Lung (tissue), 12 donors: ENCODE results near the gene GRIK1. TPM values are rescaled to one million over a fixed set of nuclear protein-coding genes. Genes with fewer than 3 reads are reported as not detected.

Experiments
- ATAC-seq: fragments of 200-7000 bp; cut with Tn5 transposase; one replicate; pipeline ENCODE4 v1.9.1; 2020; ENCODE audit warnings: moderate number of reproducible peaks; ENCODE audit not compliant: insufficient read depth, low FRiP score
- DNase-seq, 3 donors: peaks; one replicate each; pipeline ENCODE4 v3.0.0-alpha.2; 2013 to 2017
- H3K27ac ChIP-seq, 2 donors: one replicate each; pipeline ENCODE4 v1.5.1; 2013; ENCODE audit warnings: mild to moderate bottlenecking in 2 of 2, moderate library complexity in 2 of 2, control low read depth in 1 of 2, inconsistent platforms in 1 of 2, low read depth in 1 of 2, low read length in 1 of 2
- H3K27me3 ChIP-seq, 3 donors: one replicate each; pipeline ENCODE4 v1.5.1; 2013; ENCODE audit warnings: low read length in 2 of 3; ENCODE audit not compliant: control insufficient read depth in 3 of 3, insufficient read depth in 3 of 3
- H3K36me3 ChIP-seq, 4 donors: one replicate each; pipeline ENCODE4 v1.5.1; 2013; ENCODE audit warnings: low read length in 4 of 4, mild to moderate bottlenecking in 1 of 4, moderate library complexity in 1 of 4; ENCODE audit not compliant: control insufficient read depth in 4 of 4, insufficient read depth in 4 of 4
- H3K4me1 ChIP-seq, 5 donors: one replicate each; pipeline ENCODE4 v1.5.1; 2013; ENCODE audit warnings: low read length in 5 of 5, mild to moderate bottlenecking in 2 of 5, moderate library complexity in 1 of 5; ENCODE audit not compliant: control insufficient read depth in 5 of 5, insufficient read depth in 5 of 5
- H3K4me3 ChIP-seq: one replicate; pipeline ENCODE4 v1.5.1; 2013; ENCODE audit warnings: mild to moderate bottlenecking, control low read depth, moderate library complexity
- H3K9ac ChIP-seq, 2 donors: one replicate each; pipeline ENCODE4 v1.5.1; 2013; ENCODE audit warnings: low read length in 2 of 2, control low read depth in 1 of 2; ENCODE audit not compliant: insufficient read depth in 1 of 2
- H3K9me3 ChIP-seq, 4 donors: one replicate each; pipeline ENCODE4 v1.5.1; 2013; ENCODE audit warnings: low read length in 3 of 4, mild to moderate bottlenecking in 1 of 4, moderate library complexity in 1 of 4; ENCODE audit not compliant: control insufficient read depth in 4 of 4, insufficient read depth in 3 of 4
- WGBS, 2 donors: extraction: QIAGEN DNeasy Blood & Tissue Kit; methylation state at CpG; one replicate each; pipeline ENCODE4 v1.1.7; 2013; 5-methylcytosine and 5-hydroxymethylcytosine counted together
- polyA plus RNA-seq, 2 donors: library from polyadenylated mRNA; stranded (reverse); fragments of 200-250 nt; gene quantifications; one replicate each; pipeline ENCODE4 v1.2.1, GENCODE V29; 2013
- total RNA-seq, 2 donors: library from RNA; depleted of rRNA in 1 of 2; stranded (reverse); fragments of >200 nt in 1 of 2; gene quantifications; one replicate each; pipeline ENCODE4 v1.2.1, GENCODE V29; 2014 to 2021
- TF ChIP-seq, protein P1 (sequence below): IDR thresholded peaks from 2 replicates; pipeline ENCODE4 v1.5.1; 2012; ENCODE audit warnings: mild to moderate bottlenecking; ENCODE audit errors: control extremely low read depth, extremely low read depth
- donor health status: control.
- donor health status: control.
- donor health status: Bipolar disorder and iron deficiency.
- donor health status: healthy.
- donor health status: DM: yes; HTN: yes; CAD: no.

GRIK1 gene
- total and polyA plus RNA-seq, 4 donors = 0.26 TPM; not detected in 3

DNA sequence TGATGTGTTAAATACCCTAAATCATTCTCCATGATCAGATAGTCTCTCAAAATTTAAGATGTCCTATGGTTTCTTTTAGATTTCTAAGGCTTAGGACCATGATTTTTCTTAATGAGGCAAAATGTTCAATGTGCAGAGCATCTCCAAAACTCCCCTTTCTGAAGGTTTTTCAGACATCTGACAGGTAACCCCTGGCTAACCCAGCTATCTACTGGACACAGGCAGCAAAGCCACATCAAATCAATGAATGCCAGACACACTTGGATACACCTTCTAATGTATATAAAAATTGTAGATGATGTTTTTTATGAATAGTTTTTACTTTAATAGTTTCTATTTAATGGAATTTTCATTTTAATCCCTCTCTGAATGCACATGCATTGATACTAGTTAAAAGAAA, 285.6 kb downstream of the GRIK1 start:
- H3K9ac ChIP-seq = no peak overlapping the region
- DNase-seq = no peak
- no peaks in the 10 kb centered on the region for H3K27me3 ChIP-seq
- TF ChIP-seq, protein P1, sequence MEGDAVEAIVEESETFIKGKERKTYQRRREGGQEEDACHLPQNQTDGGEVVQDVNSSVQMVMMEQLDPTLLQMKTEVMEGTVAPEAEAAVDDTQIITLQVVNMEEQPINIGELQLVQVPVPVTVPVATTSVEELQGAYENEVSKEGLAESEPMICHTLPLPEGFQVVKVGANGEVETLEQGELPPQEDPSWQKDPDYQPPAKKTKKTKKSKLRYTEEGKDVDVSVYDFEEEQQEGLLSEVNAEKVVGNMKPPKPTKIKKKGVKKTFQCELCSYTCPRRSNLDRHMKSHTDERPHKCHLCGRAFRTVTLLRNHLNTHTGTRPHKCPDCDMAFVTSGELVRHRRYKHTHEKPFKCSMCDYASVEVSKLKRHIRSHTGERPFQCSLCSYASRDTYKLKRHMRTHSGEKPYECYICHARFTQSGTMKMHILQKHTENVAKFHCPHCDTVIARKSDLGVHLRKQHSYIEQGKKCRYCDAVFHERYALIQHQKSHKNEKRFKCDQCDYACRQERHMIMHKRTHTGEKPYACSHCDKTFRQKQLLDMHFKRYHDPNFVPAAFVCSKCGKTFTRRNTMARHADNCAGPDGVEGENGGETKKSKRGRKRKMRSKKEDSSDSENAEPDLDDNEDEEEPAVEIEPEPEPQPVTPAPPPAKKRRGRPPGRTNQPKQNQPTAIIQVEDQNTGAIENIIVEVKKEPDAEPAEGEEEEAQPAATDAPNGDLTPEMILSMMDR = no peak
- H3K36me3 ChIP-seq = no peaks in the 10 kb centered on the region
- no peak overlapping the region for H3K4me3 ChIP-seq
- ATAC-seq = no peak
- peaks cover 0 to 2% (median 0%) of the 10 kb centered on the region in 4 donors for H3K9me3 ChIP-seq
- H3K4me1 ChIP-seq = peaks cover 0 to 2% (median 0%) of the 10 kb centered on the region in 5 donors
- no peak overlapping the region for H3K27ac ChIP-seq

- H3K27me3 ChIP-seq = no peaks in the 10 kb centered on the region
- TF ChIP-seq, protein P1 = no peak
- H3K4me1 ChIP-seq = no peaks in the 10 kb centered on the region
- DNase-seq (no peak), ATAC-seq (no peak)
- H3K36me3 ChIP-seq = no peaks in the 10 kb centered on the region
- 85 to 93% methylated on average over 6 of the region's 6 CpGs for WGBS, 2 donors
- H3K27ac ChIP-seq = no peak overlapping the region
- no peak overlapping the region for H3K4me3 ChIP-seq
- no peak overlapping the region for H3K9ac ChIP-seq
- H3K9me3 ChIP-seq = peaks cover 0 to 2% (median 0%) of the 10 kb centered on the region in 4 donors
These were observed 289.2 kb downstream of the GRIK1 start for GRCh38 chr21:29650523-29651022.

DNA sequence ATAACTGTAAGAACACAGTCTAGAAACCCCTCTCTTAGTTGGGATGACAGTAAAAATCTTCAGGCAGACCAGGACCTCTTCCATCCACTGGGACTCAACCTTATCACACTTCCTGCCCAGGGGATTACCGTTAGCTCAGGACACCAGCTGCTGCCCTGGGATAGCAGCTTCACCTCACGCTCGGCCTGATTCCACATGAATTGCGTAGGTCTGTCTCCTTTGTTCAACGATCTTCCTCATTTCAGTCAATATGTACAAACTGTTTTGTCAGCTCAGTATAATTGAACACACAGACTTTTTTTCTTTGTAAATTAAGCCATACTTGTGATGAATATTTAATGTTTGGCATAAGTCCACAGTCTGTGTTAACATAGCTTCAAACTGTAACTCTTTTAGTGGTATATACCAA, 290.4 kb downstream of the GRIK1 start:
- Histone ChIP-seq H3K9me3 (no peaks in the 10 kb centered on the region), H3K27ac (no peak overlapping the region), H3K9ac (no peak overlapping the region), H3K27me3 (no peaks in the 10 kb centered on the region), H3K36me3 (no peaks in the 10 kb centered on the region), H3K4me3 (no peak overlapping the region), H3K4me1 (no peaks in the 10 kb centered on the region)
- TF ChIP-seq, protein P1 = no peak
- 29 to 68% methylated on average over 5 of the region's 5 CpGs for WGBS, 2 donors
- DNase-seq (no peak), ATAC-seq (no peak)

GRCh38 chr21:29648710-29649240, 291.0 kb downstream of the GRIK1 start:
- no peaks in the 10 kb centered on the region for H3K9me3 ChIP-seq
- TF ChIP-seq, protein P1 = no peak
- no peak overlapping the region for H3K4me3 ChIP-seq
- no peaks in the 10 kb centered on the region for H3K4me1 ChIP-seq
- H3K27me3 ChIP-seq = no peaks in the 10 kb centered on the region
- H3K36me3 ChIP-seq = no peaks in the 10 kb centered on the region
- no peak overlapping the region for H3K9ac ChIP-seq
- no peak overlapping the region for H3K27ac ChIP-seq
- ATAC-seq = no peak
- DNase-seq = no peak
- 80 to 89% methylated on average over 5 of the region's 5 CpGs for WGBS, 2 donors
